Activated CD4-positive, alpha-beta memory T cell treated with anti-CD3 and anti-CD28 coated beads, Interleukin-2, amount 10 ng/mL, durations not matched to agents 7 days and 5 days (primary cell): ENCODE data around the gene DEF6. TPM values are rescaled to one million over a fixed set of nuclear protein-coding genes. Genes with fewer than 3 reads are reported as not detected.
A peak's percentile ranks its signal among the peaks of the same experiment; 100 is the strongest.

ENCODE experiments used
- CTCF ChIA-PET: fragments of 350-600 bp; sonication (Branson Sonifier 250); formaldehyde crosslinking; loops from one replicate; lab custom pipeline; 2021; ENCODE audit warnings: antibody characterized with exemption, inconsistent platforms; lab: Charles Lee
- POLR2A ChIA-PET: fragments of 350-600 bp; sonication (Branson Sonifier 250); formaldehyde crosslinking; loops from one replicate; lab custom pipeline; 2021; ENCODE audit warnings: antibody characterized with exemption; lab: Charles Lee
- DNase-seq: peaks from one replicate; pipeline ENCODE4 v3.0.0-alpha.2; 2020
- H3K27ac Mint-ChIP-seq: one replicate; pipeline ENCODE4 v1.8.0; 2021; ENCODE audit warnings: mild to moderate bottlenecking, mixed read lengths
- H3K27me3 Mint-ChIP-seq: one replicate; pipeline ENCODE4 v1.8.0; 2021; ENCODE audit warnings: mixed read lengths
- H3K36me3 Mint-ChIP-seq: one replicate; pipeline ENCODE4 v1.8.0; 2021; ENCODE audit warnings: low read depth, mixed read lengths
- H3K4me1 Mint-ChIP-seq: one replicate; pipeline ENCODE4 v1.8.0; 2021; ENCODE audit warnings: mixed read lengths
- H3K4me3 Mint-ChIP-seq: one replicate; pipeline ENCODE4 v1.8.0; 2021; ENCODE audit warnings: mild to moderate bottlenecking, mixed read lengths
- H3K9me3 Mint-ChIP-seq: one replicate; pipeline ENCODE4 v1.8.0; 2021; ENCODE audit warnings: mixed read lengths
- total RNA-seq, 2 experiments: library from RNA; stranded (reverse); gene quantifications; one replicate each; pipeline ENCODE4 v1.2.3, GENCODE V29; 2021

DEF6 gene
- total RNA-seq, 2 experiments from 2014 or later: 201 to 215 TPM

DNA sequence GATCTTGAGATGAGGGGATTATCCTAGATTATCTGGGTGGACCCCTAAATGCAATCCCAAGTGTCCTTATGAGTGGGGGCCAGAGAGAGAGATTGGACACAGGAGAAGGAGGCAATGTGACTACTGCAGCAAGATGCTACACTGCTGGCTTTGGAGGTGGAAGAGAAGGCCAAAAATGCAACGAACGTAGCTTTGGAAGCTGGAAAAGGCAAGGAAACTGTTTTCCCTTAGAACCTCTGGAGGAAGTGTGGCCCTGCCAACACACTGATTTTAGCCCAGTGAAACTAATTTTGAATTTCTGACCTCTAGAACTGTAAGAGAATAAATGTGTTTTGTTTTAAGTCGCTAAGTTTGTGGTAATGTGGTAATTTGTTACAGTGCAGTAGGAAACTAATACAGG is 60.5 kb downstream of the DEF6 start:
- CTCF ChIA-PET: no interaction called here
- Mint-ChIP-seq H3K27ac (no peak overlapping the region), H3K36me3 (peaks cover 44% of the 10 kb centered on the region), H3K4me3 (no peak overlapping the region), H3K27me3 (no peaks in the 10 kb centered on the region), H3K9me3 (no peaks in the 10 kb centered on the region), H3K4me1 (peaks cover 22% of the 10 kb centered on the region)
- no peak for DNase-seq
- POLR2A ChIA-PET: no interaction called here

DNA sequence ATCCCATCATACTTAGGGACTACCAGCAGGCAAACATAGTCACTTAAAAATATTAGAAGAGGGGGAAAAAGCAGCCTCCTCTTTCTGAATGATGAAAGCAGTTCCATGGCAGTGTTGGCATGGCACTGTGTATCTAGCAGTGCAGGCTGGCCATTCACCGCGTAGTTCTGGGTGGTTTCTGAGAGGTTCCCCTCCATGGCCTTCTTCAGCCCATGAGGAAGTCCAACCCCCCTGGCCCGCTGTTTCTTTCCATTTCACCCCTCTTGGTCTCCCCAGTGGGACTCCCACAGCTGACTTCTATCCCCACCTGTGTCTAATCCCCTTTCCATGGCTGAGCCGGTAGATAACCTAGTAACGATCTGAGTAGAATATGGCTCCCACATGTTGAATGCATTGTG is 61.7 kb downstream of the DEF6 start:
- no peaks in the 10 kb centered on the region for H3K27me3 Mint-ChIP-seq
- no peak overlapping the region for H3K27ac Mint-ChIP-seq
- POLR2A ChIA-PET: no interaction called here
- H3K4me1 Mint-ChIP-seq: peaks cover 22% of the 10 kb centered on the region
- peaks cover 38% of the 10 kb centered on the region for H3K36me3 Mint-ChIP-seq
- DNase-seq: no peak
- H3K4me3 Mint-ChIP-seq: no peak overlapping the region
- H3K9me3 Mint-ChIP-seq: no peaks in the 10 kb centered on the region
- CTCF ChIA-PET: no interaction called here

DNA sequence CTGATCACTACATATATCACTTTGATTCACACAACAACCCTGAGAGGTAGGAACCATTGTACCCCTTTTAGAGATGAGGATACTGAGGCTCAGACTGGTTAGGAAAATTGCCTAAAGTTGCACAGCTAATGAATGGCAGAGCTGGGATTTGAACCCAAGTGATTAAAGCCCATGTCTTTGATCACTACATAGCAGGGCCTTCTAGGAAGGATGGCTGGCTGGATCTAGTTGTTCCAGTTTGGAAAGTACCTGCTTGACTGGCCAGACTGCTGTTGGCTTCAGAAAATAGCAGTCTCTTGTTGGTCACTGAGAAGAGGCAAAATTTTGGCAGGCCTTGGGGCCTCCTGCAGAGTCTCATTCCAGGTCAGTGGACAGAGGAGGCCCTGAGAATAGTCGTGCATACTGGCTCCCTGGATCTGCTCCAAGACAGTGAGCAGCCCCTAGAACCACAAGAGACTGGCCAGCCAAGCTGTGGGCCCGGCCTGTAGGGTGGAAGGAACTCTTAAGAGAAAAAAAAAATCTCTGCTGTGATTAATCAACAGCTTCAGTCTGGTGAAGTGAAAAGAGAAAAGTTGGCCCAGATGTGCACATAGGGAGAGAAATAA is 62.2 kb downstream of the DEF6 start:
- Mint-ChIP-seq H3K4me1 (peaks cover 19% of the 10 kb centered on the region), H3K9me3 (no peaks in the 10 kb centered on the region), H3K27ac (no peak overlapping the region), H3K4me3 (no peak overlapping the region), H3K27me3 (no peaks in the 10 kb centered on the region), H3K36me3 (peaks cover 33% of the 10 kb centered on the region)
- CTCF ChIA-PET: interaction anchor here (1.7 kb wide), 1 partner anchor 32 kb away, joined by 4 read pairs; no protein-coding TSS in a partner anchor
- no peak for DNase-seq
- POLR2A ChIA-PET: interaction anchor here (1.2 to 2.4 kb wide), 3 partner anchors 9 to 56 kb away, joined by 3 to 6 read pairs (median 4); no protein-coding TSS in a partner anchor

DNA sequence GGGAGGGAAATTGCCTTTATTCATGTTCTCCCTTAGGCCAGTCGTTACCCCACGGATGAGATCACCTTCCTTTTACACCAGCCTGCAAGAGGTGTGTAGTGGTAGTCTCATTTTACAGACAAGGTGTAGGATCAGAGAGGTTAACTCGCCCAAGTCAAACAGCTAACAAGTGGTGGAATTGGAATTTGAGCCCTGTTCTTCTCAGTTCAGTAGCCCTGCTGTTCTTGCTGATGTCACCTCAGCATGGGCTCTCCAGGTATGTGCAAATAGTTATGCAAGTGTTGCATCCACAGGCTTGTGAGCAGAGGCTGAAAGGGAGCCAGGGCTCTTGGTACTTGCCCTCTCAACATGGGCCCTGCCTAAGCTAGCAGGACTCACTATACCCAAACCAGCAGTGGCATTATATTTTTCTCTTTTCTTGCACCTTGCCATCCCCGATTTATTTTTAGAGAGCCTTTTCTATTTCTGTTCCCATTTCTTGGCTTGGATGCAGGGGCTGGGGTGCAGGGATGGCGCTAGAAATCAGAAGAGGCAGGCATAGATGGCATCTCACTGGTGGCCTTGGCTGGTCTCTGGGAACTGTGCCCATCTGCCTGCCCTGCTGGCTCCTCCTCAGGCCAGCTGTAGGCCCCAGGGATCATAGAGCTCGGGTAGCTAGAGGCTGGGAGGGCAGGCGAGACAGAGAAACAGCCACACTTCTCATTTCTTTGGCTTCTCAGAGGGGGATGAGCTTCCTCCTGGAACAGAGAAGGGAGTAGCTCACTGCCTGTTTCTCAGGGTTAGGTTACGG is 62.9 kb downstream of the DEF6 start:
- ChIA-PET CTCF (interaction anchor here (1.7 kb wide), 1 partner anchor 31 kb away, joined by 4 read pairs; no protein-coding TSS in a partner anchor), POLR2A (interaction anchor here (1.2 to 2.4 kb wide), 5 partner anchors 7 to 57 kb away, joined by 3 to 6 read pairs (median 3); no protein-coding TSS in a partner anchor)
- DNase-seq: no peak
- H3K9me3 Mint-ChIP-seq: no peaks in the 10 kb centered on the region
- no peak overlapping the region for H3K4me3 Mint-ChIP-seq
- H3K27ac Mint-ChIP-seq: no peak overlapping the region
- H3K36me3 Mint-ChIP-seq: peaks cover 31% of the 10 kb centered on the region
- peaks cover 19% of the 10 kb centered on the region for H3K4me1 Mint-ChIP-seq
- no peaks in the 10 kb centered on the region for H3K27me3 Mint-ChIP-seq

DNA sequence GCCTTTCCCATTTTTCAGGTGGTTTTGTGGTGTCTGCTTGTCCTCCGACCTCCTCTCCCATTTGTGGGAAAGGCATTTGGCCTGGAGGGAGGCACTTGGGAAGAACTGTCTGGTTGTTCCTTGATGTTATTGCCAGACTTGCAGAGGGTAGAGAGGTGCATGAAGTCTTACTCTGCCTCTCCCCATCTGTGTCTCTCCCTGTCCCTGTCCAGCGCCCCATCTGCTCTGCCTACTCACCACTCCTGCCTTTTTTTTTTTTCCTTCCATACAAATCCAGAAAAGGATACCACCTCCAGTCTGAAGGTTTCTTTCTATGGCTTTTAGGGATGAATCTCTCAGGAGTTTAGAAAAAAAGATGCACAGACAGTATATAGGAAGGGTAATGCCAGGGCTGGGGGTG is 64.6 kb downstream of the DEF6 start:
- Mint-ChIP-seq H3K27me3 (no peaks in the 10 kb centered on the region), H3K36me3 (peaks cover 25% of the 10 kb centered on the region), H3K4me1 (peaks cover 27% of the 10 kb centered on the region), H3K4me3 (no peak overlapping the region), H3K9me3 (no peaks in the 10 kb centered on the region), H3K27ac (no peak overlapping the region)
- no peak for DNase-seq
- ChIA-PET POLR2A (interaction anchor here (1.2 to 2.4 kb wide), 4 partner anchors 9 to 64 kb away, joined by 3 to 6 read pairs (median 3); no protein-coding TSS in a partner anchor), CTCF (interaction anchor here (0.6 kb wide), 1 partner anchor 85 kb away, joined by 3 read pairs; no protein-coding TSS in a partner anchor)

DNA sequence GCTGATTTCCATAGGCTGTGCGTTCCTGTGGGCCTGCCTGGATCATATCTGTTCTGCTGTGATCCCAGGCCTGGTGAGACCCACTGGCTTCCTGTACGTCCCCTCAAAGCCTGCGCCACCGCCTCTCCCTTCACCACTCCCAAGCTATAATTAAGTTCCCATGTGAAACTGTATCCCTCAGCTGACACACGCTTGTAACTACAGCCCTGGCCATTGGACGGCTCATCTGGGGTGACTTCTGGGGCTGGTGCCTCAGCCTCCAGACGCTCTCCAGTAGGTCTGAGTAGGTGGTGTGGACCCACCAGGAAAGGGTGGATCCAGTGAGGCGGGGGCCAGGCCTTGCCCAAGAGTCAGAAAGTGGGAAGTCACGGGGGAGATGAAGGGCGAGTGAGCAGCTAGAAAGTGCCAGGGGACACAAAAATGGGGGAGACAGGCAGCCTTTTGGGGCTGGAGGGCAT is 65.7 kb downstream of the DEF6 start:
- Mint-ChIP-seq H3K4me1 (peaks cover 32% of the 10 kb centered on the region), H3K27ac (no peak overlapping the region), H3K4me3 (no peak overlapping the region), H3K9me3 (no peaks in the 10 kb centered on the region), H3K36me3 (peaks cover 22% of the 10 kb centered on the region), H3K27me3 (no peaks in the 10 kb centered on the region)
- DNase-seq: no peak
- CTCF ChIA-PET: no interaction called here
- POLR2A ChIA-PET: interaction anchor here (1.2 kb wide), 1 partner anchor 65 kb away, joined by 3 read pairs; no protein-coding TSS in a partner anchor

DNA sequence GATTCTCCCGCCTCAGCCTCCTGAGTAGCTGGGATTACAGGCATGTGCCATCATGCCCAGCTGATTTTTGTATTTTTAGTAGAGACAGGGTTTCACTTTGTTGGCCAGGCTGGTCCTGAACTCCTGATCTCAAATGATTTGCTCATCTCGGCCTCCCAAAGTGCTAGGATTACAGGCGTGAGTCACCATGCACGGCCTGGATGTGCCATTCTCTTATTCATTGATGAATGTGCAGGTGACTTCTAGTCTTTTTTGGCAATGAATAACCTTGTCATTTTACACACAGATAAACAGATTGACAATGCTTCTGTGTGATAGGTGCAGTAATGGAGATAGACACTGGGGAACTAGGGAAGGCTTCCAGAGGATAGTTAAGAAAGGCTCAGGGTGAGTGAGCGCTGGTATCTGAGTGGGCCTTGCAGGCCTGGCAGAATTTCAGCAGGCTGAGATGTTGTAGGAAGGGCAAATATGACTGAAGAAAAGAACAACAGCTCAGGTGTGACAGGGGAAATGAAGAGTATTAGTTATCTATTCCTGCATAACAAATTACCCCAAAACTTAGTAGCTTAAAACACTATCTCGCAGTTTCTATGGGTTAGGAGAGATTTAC is 68.1 kb downstream of the DEF6 start:
- Mint-ChIP-seq H3K27ac (no peak overlapping the region), H3K4me3 (no peak overlapping the region), H3K9me3 (no peaks in the 10 kb centered on the region), H3K27me3 (no peaks in the 10 kb centered on the region), H3K36me3 (peaks cover 15% of the 10 kb centered on the region), H3K4me1 (peaks cover 45% of the 10 kb centered on the region)
- CTCF ChIA-PET: interaction anchor here (0.6 kb wide), 1 partner anchor 375 kb away, joined by 3 read pairs; no protein-coding TSS in a partner anchor
- DNase-seq: no peak
- POLR2A ChIA-PET: no interaction called here

DNA sequence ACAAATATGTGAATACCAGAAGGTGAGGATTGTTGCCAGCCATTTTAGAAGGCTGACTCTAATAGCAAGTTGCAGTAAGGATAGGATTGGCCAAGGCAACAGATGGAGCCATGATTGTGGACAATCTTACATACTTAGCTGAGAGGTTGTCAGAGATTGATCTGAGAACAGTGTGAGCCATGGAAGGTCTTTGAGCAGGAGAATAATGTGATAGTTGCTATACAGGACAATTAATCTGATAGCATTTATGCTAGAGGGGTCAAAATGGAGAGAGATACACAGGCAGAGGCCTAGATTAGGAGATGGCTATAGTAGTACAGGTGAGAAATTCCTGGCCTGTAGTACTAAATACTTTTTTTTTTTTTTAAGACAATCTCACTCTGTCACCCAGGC is 68.6 kb downstream of the DEF6 start:
- Mint-ChIP-seq H3K27me3 (no peaks in the 10 kb centered on the region), H3K4me3 (no peak overlapping the region), H3K27ac (no peak overlapping the region), H3K9me3 (no peaks in the 10 kb centered on the region), H3K36me3 (peaks cover 19% of the 10 kb centered on the region), H3K4me1 (peaks cover 50% of the 10 kb centered on the region)
- CTCF ChIA-PET: no interaction called here
- POLR2A ChIA-PET: no interaction called here
- DNase-seq: no peak

DNA sequence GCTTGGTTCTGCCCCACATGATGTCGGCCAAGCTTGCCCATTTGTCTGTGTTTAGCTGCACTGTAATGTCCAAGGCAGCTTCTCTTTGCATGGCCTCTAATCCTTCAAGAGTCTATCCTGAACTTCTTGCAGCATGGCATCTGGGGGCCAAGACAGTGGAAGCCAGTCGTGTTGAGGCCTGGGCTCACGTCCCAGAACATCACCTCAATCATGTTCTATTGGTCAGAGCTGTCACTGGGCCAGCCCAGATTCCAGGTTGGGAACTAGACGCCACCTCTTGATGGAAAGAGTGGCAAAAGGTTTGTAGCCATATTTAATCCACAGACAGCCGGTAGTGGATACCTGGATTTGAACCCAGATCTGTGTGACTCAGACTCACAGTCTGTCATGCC is 70.0 kb downstream of the DEF6 start:
- no peaks in the 10 kb centered on the region for H3K27me3 Mint-ChIP-seq
- H3K4me3 Mint-ChIP-seq: no peak overlapping the region
- no peak overlapping the region for H3K27ac Mint-ChIP-seq
- DNase-seq: no peak
- POLR2A ChIA-PET: interaction anchor here (1.0 to 1.5 kb wide), 3 partner anchors 12 to 20 kb away, joined by 4 read pairs; no protein-coding TSS in a partner anchor
- peaks cover 55% of the 10 kb centered on the region for H3K4me1 Mint-ChIP-seq
- H3K36me3 Mint-ChIP-seq: peaks cover 23% of the 10 kb centered on the region
- no peaks in the 10 kb centered on the region for H3K9me3 Mint-ChIP-seq
- CTCF ChIA-PET: interaction anchor here (1.0 to 1.1 kb wide), 2 partner anchors 19 to 26 kb away, joined by 3 read pairs; no protein-coding TSS in a partner anchor

DNA sequence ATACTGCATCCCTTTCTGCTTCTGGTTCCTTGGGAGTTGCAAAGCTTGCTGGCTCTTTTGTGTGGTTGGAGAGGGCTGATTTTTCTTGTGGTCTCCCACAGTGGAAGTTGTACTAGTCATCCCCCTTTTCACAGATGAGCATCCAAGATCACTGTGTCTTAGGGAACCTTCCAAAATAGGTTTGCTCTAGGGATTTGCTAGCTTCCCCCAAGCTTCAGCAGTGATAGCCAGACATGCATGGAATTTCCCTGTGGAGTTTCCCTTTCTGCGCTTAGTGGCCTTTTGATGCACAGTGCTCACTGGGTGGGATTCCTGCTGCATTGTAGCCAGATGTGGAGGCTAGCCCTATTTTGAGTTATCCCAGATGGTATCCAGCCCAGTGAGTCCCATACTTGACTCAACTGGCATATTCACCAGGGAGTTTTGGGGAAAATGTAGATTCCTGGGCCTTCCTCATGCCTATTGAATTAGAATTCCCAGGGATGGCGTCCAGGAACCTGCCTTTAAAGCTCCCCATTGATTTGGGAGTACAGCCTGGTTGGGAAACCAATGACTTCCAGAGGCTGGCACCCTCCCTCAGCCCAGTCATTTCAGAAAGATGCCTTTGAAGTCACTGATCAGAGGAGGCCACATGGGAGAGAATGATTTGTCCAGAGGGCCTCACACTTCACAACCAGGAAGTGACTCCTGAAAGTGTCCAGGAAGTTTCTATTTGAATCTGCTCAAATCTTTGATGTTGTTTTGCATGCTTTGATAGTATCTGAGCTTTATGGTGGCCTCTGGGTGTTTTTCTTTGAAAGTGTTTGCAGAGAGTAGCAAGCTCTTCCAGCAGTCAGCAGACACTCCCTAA is 70.6 kb downstream of the DEF6 start:
- no peak for DNase-seq
- CTCF ChIA-PET: interaction anchor here (0.7 to 1.5 kb wide), 4 partner anchors 20 to 81 kb away, joined by 3 to 4 read pairs (median 3); no protein-coding TSS in a partner anchor
- Mint-ChIP-seq H3K9me3 (no peaks in the 10 kb centered on the region), H3K36me3 (peaks cover 23% of the 10 kb centered on the region), H3K27ac (peak overlapping the region; percentile 47), H3K27me3 (no peaks in the 10 kb centered on the region), H3K4me3 (no peak overlapping the region), H3K4me1 (peaks cover 52% of the 10 kb centered on the region)
- POLR2A ChIA-PET: interaction anchor here (1.0 to 1.5 kb wide), 4 partner anchors 8 to 20 kb away, joined by 4 read pairs; no protein-coding TSS in a partner anchor

DNA sequence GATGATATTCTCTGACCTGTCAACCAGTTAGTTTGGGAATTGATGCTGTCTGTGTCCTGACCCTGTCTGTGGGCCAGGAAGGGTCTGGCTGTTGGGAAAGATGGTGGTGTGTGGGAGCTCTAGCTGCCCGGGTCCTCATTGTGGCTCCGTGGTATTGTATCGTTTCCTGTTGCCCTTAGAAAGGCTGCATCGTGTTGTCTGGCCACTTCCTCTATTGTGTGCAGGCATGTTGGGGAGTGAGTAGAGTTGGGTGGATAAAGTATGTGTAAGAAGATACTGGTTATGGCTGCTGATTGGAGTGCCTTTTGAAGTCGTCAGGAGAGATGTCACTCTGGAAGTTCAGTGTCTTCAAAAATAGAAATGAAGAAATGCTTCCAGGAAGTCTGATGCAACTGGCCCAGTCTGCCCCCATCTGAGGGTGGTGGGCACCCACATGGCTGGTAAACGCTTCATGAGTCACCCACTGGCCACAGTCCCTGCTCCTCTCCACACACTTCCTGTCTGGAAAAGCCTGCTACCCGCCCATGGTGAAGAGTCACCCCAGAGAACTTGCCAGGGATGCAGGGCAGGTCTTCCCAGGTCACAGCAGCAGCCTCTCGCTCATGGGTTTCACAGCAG is 72.6 kb downstream of the DEF6 start:
- Mint-ChIP-seq H3K9me3 (no peaks in the 10 kb centered on the region), H3K27ac (peak overlapping the region; percentile 85), H3K4me3 (peak overlapping the region; percentile 42), H3K4me1 (peaks cover 52% of the 10 kb centered on the region), H3K36me3 (peaks cover 28% of the 10 kb centered on the region), H3K27me3 (no peaks in the 10 kb centered on the region)
- DNase-seq: peak; percentile 53
- ChIA-PET CTCF (no interaction called here), POLR2A (interaction anchor here (0.6 to 1.9 kb wide), 3 partner anchors 9 to 1581 kb away, joined by 3 to 6 read pairs (median 4); partner anchors contain the start of gene LEMD2)
